HG03575 (cell line): ENCODE data around the gene ITGAE.

Experiments used
- ATAC-seq: cut with Tn5 transposase; IDR thresholded peaks from one replicate; pipeline ENCODE4 v1.9.1; 2021; ENCODE audit not compliant: unreplicated experiment, insufficient number of reproducible peaks, low FRiP score; ENCODE audit errors: extremely low read depth

ITGAE gene

DNA sequence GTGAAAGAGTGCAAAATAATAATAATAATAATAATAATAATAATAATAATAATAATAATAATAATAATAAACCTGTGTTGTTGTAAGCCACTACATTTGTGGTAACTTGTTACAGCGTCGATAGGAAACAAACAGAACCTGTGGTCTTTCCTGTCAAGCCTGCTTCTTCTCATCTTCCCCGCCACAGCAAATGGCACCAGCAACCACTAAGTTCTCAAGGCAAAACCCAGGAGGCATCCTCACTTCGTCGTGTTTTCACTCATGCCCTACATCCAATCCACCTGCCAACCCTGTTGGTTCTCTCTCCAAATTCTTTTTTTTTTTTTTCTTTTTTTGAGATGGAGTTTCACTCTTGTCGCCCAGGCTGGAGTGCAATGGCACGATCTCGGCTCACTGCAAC, 34.2 kb downstream of the ITGAE start:
- no peak for ATAC-seq

DNA sequence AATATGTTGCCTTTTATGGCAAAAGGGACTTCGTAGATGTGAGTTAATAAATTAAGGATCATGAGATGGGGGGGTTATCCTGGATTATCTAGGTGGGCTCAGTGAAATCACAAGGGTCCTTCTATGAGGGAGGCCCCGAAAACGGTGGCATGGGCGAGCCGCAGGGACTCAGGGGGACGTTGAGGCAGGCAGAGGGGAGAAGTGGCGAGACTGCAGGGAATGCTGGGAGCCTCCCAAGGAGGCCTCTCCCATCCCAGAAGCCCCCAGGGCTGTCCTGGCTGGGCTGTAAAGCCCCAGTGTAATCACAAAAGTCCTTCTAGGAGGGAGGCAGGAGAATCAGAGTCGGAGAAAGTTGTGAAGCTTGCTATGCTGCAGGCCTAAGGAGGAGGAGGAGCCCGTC, 35.0 kb downstream of the ITGAE start:
- no peak for ATAC-seq

DNA sequence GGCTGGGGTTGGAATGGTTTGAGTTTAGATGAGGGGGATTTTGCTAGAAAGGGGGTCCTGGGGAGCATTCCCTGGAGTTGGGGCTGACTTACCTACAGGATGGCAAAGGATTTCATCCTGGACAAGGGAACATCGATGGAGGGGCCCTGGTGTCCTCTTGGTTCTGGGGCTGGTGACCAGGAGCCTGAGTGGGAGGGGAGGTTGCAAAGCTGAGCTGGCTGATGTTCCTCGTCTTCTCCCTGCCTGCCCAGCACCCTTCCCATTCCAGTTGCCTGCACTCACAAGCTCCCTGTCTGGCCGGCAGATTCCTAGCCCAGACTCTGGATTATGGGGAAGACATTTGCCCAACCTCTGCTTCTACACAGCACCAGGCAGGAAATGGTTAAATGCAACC, 37.2 kb downstream of the ITGAE start:
- ATAC-seq = no peak

DNA sequence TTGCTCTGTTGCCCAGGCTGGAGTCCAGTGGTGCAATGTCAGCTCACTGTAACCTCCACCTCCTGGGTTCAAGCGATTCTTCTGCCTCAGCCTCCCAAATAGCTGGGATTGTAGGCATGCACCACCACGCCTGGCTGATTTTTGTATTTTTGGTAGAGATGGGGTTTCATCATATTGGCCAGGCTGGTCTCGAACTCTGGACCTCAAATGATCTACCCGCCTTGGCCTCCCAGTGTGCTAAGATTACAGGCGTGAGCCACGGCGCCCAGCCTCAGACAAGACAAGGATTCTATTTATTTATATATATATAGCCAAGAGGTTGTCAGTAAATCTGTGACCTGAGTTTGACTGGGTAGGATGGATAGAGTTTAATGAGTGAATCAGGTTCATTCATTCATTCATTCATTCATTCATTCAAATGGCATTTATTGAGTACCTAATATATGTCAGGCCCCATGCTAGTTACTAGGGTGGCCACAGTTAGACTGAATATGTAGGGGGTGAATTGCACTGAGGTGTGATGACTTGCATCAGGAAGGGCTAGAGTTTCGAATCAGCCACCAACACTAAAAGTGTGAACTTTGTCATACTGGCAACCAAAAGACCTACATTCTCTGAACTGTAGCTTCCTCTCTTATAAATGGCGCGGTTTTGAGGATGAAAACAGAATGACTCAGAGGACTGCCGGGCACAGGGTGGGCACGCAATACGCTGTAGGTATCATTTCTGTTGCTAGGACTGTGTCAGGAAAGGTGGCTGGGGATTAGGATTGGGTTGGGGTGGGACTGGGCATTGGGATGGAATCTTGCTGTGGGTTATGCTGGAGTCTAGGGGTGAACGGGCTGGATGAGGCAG, 37.8 kb downstream of the ITGAE start:
- ATAC-seq = peak; percentile 53

DNA sequence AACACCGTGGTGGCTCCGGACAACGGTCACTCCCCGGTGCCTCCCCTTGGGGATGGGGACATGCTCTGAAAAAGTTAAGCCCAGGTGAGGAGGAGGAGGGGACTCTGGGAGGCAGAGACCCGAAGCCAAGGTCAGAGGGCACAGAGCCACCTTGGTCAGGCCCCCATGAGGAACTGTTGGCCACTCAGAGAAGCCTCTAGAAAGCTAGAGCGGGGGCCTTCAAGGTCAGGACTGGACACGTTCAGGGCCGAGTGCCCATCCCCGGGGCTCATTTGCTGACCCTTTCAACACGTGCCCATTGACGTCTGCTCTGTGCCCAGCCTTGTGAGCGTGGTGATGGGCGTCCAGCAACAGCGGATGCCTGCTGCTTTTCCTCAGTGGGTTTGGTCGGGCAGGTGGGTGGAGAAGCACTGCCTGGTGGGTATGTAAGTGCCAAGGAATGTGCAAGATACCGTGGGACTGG, 39.0 kb downstream of the ITGAE start:
- no peak for ATAC-seq

DNA sequence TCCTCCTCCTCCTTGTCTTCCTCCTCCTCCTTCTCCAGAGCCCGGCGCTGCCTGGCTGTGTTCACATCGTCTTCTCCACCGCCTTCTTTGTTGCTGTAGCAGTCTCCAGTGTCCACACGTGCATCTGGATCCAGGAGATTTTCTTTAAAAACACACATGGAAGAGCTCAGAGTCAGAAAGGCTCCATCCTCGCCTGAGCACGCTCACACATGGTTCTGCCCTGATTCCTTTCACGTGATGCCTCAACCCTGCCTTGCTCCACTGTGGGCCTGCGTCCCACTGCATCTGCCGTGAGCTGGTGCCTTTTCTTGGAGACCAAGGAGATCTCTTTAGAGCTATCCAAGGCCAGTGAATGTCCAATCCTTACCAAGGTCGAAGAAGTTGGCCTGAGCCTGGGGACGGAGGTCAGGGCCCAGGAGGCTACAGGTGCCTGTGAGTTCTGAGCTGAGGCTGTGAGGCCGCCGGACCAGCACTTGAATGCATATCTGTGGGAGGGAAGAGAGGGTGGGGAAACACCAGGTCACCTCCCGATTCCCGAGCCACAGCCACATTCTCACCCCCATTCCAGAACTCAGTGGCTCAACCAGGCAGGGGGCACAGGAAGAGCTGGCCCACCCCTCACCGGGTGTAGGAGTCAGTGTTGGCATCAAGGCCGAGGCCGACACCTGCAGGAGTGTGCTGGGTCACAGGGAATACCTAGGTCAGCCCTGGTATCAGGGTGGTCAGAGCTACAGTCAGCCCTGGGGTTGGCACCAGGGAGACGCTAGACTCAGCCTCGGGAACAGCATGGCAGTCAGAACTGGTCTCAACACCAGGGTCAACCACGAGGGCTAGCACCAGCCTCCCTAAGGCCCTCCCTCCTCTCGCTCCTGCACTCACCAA, 39.7 kb downstream of the ITGAE start:
- no peak for ATAC-seq

DNA sequence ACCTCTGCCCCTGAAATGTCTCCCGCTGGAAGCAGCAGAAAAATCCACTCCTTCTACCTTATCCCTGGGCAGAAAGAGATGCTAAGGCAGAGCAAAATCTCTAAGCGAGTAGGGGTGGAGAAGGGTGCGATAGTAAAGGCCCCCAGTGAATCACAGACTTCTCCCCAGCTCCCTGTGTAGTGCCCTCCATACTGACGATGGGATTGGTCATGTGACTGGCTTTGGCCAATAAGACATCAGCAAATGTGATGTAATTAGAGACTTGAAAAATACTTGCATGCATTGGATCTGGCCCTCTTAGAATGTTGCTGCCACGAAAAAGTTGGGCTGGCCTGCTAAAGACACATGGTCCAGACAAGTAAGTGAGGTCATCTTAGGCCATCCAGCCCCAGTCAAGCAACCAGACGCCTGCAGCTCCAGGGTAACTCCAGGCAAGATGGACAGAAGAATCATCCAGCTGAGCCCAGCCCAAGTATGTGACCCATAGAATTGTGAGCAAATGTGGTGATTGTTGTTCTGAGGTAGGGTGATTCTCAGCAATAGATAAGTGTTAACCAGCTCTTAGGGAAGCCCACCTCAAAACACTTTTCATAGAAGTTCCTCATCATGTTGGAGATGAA, 41.3 kb downstream of the ITGAE start:
- ATAC-seq = no peak

DNA sequence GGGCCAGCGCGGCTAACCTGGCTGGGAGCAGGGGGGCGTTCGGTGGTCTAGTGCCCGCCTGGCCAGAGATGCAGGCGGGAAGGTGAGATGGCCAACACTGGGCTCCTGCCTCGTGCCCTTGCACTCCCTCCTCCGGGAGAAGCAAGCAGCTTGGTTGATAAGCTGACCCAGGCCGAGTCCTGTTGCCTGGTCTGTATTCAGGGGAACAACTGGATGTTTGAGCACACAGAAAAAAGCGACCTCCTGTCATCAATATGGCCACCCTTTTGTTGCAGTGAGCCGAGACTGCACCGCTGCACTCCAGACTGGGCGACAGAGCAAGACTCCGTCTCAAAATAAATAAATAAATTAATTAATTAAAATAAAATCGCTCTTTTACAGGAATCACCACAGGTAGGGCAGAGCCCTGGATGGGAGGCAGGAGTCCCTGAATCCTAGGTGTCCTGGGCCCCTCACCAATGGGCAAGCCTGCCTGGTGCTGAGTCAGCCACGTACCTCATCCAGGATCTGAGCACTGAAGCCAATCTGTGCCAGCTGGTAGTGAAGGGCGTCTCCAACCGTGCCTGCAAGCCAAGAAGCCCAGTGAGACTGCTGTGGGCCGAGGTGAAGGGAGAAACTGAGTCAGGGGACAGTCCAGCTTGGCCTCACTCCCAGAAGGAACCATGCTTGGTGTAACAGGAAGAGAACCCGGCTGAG, 45.5 kb downstream of the ITGAE start:
- ATAC-seq = no peak

DNA sequence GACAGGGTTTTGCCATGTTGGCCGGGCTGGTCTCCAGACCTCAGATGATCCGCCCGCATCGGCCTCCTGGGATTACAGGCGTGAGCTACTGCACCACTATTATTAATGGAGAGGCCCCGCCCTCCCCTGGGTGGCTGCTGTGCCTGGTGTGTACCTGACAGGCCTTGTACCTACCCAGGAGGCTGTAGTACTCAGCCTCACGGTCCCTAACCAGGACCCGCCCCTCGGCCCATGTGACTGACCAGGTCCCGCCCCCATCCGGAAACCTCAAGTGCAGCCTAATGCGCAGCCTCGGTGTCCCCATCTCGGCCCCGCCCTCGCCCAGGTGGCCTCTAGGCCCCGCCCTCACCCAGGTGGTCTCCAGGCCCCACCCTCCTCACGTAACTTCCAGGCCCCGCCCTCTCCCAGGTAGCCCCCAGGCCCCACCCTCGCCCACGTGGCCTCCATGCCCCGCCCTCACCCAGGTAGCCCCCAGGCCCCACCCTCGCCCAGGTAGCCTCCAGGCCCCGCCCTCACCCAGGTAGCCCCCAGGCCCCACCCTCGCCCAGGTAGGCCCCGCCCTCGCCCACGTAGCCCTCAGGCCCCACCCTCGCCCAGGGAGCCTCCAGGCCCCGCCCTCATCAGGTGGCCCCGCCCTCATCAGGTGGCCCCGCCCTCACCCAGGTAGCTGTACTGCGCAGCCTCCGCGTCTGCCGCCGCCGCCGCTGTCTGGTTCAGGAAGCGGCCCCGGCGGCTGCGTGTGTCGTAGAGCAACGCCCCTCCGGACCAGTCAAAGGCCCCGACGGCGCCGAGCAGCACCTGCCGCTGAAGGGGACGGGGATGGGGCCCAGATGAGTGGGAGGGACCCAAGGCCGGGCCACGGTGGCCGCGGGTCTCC, 46.3 kb downstream of the ITGAE start:
- no peak for ATAC-seq

DNA sequence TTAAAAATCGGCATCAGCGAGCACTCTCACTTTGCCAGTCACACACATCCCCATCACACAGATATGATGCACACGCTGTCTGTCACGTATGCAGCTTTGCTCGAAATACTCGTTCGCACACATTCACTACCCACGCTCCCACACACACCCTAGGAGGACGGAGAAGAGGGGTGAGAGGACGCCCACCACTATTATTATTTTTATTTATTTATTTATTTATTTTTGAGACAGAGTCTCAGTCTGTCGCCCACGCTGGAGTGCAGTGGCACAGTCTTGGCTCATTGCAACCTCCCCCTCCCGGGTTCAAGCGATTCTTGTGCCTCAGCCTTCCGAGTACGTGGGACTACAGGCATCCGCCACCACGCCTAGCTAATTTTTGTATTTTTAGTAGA, 46.9 kb downstream of the ITGAE start:
- ATAC-seq = no peak

DNA sequence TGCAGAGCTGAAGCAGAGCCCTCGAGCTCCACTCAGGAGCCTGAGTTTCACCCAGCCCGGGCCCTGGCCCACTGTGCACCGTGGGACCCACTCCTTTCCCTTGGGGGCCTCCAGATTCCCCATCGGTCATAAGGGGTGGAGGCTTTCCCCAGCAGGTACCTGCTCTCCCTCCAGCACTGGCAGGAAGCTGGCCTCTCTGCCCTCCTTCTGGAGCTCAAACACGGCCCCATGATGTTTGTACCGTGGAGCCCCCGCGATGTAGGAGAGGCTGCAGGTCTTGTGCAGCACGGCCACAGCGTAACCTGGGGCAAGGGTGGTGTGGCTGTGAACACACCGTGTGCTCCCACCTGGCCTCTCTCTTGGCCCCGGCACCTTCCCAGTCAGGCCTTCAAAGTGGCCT, 47.4 kb downstream of the ITGAE start:
- ATAC-seq = no peak

DNA sequence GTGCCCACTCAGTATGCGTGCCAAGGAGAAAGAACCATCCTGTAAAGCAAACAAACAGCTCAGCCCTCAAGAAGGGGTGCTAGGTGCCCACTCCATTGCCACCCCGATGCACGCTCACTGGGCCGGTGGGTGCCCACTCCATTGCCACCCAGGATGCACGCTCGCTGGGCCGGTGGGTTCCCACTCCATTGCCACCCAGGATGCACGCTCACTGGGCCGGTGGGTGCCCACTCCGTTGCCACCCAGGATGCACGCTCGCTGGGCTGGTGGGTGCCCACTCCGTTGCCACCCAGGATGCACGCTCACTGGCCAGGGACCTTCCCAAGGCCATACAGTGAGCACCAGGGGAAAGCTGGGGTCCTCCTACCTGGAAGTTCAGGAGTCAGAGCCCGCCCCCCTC, 49.2 kb downstream of the ITGAE start:
- no peak for ATAC-seq

DNA sequence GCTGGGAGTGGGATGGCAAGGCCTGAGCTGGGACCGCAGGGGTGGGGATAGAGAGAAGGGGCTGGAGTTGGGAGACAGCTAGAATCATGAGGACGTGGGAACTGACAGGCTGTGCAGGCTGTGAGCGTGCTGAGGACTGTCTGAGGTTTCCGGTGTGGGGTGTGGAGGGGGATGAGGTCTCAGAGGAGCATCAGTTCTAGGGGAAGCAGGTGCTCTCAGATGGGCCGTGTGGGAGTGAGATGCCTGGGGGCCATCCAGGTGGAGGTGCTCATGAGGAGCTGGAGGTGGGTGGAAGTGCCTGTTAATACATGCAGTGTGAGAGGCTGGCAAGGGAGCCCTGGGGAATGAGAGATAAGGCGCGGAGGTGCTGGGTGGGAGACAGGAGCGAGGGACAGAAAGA, 50.1 kb downstream of the ITGAE start:
- ATAC-seq = no peak

DNA sequence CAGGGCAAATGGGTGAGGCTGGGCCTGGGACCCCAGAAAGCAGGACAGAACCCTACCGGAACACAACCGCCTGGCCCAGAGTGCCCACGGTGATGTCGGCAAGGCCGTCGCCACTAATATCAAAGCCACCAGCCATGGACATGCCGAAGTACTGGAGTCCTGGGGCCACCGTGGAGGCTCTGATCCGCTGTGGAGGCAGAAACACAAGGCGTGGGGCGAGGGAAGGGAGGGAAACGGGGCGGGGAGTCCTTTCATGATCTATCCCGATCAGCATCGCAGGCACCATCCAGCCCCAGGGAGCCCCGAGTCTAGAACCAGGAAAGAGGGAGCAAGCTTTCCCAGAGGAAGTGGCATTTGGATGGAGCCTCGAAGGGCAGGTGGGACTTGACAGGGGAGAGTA, 50.7 kb downstream of the ITGAE start:
- ATAC-seq = no peak

DNA sequence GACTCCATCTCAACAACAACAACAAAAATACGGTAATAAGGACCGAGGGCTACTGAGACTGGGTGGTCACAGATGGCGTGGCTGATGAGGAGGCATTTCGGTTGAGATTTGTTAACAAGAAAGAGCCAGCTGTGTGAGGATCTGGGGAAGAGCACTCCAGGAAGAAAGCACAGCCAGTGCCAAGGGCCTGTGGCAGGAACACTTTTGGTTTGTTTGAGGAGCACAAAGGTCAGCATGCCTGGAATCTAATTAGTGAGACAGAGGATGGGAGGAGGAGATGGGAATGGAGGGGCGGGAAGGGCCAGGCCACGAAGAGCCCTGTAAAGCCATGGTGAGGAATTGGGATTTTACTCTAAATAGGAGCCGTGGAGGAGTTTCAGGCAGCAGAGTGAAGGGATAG, 52.4 kb downstream of the ITGAE start:
- ATAC-seq = no peak

DNA sequence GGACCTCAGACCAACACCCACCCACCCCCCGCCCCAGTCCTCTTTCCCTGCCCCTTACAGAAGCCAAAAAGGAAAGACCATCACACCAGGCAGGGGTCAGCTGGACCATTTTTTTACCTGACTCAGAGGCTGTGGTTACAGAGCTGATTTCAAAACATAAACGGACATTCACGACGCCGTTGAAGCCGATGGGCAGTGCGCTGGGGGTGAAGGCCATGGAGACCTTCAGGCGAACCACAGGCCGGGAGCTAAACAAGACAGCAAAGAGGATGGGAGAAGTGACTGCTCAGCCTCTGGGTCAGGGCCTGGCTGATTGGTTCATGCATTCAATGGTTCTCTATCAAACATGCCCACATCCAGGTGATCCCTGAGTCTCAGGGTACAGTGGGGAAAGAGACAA, 53.2 kb downstream of the ITGAE start:
- no peak for ATAC-seq

DNA sequence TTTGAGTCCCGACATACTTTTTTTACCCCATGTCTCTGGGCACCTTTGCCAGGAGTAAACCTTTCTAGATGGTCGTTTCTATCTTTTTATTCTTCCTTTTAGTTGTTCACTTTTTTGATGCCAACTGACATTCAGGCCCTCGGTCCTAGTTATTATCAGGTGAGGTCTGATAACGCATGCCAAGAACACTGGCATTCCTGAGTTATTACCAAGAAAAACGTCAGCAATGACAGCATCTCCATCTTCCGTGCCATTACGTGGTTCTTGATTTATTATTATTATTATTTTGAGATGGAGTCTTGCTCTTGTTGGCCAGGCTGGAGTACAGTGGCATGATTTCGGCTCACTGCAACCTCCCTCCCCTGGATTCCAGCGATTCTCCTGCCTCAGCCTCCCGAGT, 55.9 kb downstream of the ITGAE start:
- ATAC-seq = no peak

DNA sequence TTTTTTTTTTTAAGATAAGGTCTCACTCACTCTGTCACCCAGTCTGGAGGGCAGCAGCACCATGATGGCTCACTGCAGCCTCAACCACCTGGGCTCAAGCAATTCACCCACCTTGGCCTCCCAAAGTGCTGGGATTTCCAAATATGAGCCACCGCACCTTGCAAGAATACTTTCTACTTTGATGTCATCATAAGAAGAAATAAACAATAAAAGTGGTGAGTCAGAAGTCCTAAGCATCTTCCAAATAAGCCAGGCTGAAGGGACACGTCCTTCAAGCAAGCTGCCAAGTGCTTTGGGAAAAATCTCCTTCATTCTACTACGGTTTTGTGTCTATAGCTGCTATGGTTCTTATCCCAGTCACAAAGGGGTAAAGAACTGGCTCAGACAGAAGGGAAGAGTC, 57.0 kb downstream of the ITGAE start:
- no peak for ATAC-seq
